ENCODE data around the gene MYO16. TPM values are rescaled to one million over a fixed set of nuclear protein-coding genes. Genes with fewer than 3 reads are reported as not detected.

Gene MYO16
- total and polyA plus RNA-seq, 2 of the 4 experiments (the other 2 are of a cell fraction) = under 0.01 to 0.03 TPM

- peaks cover 4% of the 10 kb centered on the region for H3K9me1 ChIP-seq (ENCODE audit: insufficient read depth, low read length)
- in situ Hi-C loops (cut with MboI; ENCODE audit: low sequenced_read_pairs) (no loop called here), intact Hi-C loops (cut with micrococcal nuclease) (no loop called here), dilution Hi-C loops (cut with HindIII; ENCODE audit: low sequenced_read_pairs, unreplicated experiment) (no loop called here)
- H2BK20ac ChIP-seq (ENCODE audit: low read depth, low read length) = no peak overlapping the region
- no peak overlapping the region for H3K14ac ChIP-seq (replicated peaks; ENCODE audit: low read depth, low read length)
- H2BK5ac ChIP-seq (ENCODE audit: low read depth, low read length, poor library complexity, severe bottlenecking) = no peak overlapping the region
- no peak overlapping the region for H3K56ac ChIP-seq (ENCODE audit: extremely low read depth, insufficient read depth, low read length)
- no peak overlapping the region for H4K91ac ChIP-seq (ENCODE audit: insufficient read depth, low read depth, low read length)
- no peak overlapping the region for H3K4me2 ChIP-seq (ENCODE audit: low read depth, low read length)
- H2AK5ac ChIP-seq (ENCODE audit: low read depth, low read length) = no peak overlapping the region
- no peak overlapping the region for H3K27ac ChIP-seq (ENCODE audit: insufficient read depth, low read length)
- BruUV-seq (replicated peaks) = no TSS peak
- no peak overlapping the region for H3K18ac ChIP-seq (ENCODE audit: low read depth, low read length)
- ATAC-seq (ENCODE audit: low read depth) (no peak), DNase-seq (no peak)
- H3K36me3 ChIP-seq (ENCODE audit: control insufficient read depth, insufficient read depth, low read length) = no peaks in the 10 kb centered on the region
- no CpG with 5 or more reads among the region's 7 CpGs for WGBS, 2 experiments (ENCODE audit: extremely low coverage in 2 of 2, insufficient read length in 1 of 2)
- no peak overlapping the region for H4K5ac ChIP-seq (ENCODE audit: low read depth, low read length)
- peaks cover under 1% of the 10 kb centered on the region for H3K4me1 ChIP-seq (ENCODE audit: control insufficient read depth, insufficient read depth, low read length)
- H3K9ac ChIP-seq (ENCODE audit: low read depth, low read length) = no peak overlapping the region
- H3K4me3 ChIP-seq (ENCODE audit: insufficient read depth, low read depth, low read length) = no peak overlapping the region
- no peak overlapping the region for H3K4ac ChIP-seq (ENCODE audit: low read depth, low read length)
- H3K23ac ChIP-seq (ENCODE audit: low read depth, low read length) = no peak overlapping the region
- H2BK120ac ChIP-seq (ENCODE audit: low read depth, low read length) = no peak overlapping the region
- H3K9me3 ChIP-seq (ENCODE audit: control insufficient read depth, insufficient read depth, low read length) = no peaks in the 10 kb centered on the region
- H4K20me1 ChIP-seq (ENCODE audit: insufficient read depth, low read length) = no peaks in the 10 kb centered on the region
- TF ChIP-seq MAFK (IDR thresholded peaks at IDR 0.05; ENCODE audit: low read depth, low read length) = no peak
- no peak for TF ChIP-seq FOS (IDR thresholded peaks at IDR 0.05; ENCODE audit: low read depth, low read length)
- no peak for TF ChIP-seq RCOR1 (IDR thresholded peaks at IDR 0.05; ENCODE audit: insufficient replicate concordance, low read length)
- TF ChIP-seq RAD21 (IDR thresholded peaks at IDR 0.05; ENCODE audit: low read length) = no peak
- no peak for TF ChIP-seq NFE2L2 (IDR thresholded peaks at IDR 0.05; ENCODE audit: low read depth, low read length)
- no peak for TF ChIP-seq CEBPB (IDR thresholded peaks at IDR 0.05; ENCODE audit: low read depth, low read length)
- TF ChIP-seq USF2 (IDR thresholded peaks at IDR 0.05; ENCODE audit: low read depth, low read length) = no peak
- TF ChIP-seq CHD1 (IDR thresholded peaks at IDR 0.05; ENCODE audit: low read depth, low read length) = no peak
- TF ChIP-seq MXI1 (IDR thresholded peaks at IDR 0.05; ENCODE audit: borderline replicate concordance, low read depth, low read length) = no peak
- TF ChIP-seq CTCF (conservative IDR thresholded peaks at IDR 0.05; ENCODE audit: low read depth, low read length) = no peak
- TF ChIP-seq POLR2A (IDR thresholded peaks at IDR 0.05; ENCODE audit: low read depth, low read length) = no peak
- no peak for TF ChIP-seq MAZ (IDR thresholded peaks at IDR 0.05; ENCODE audit: borderline replicate concordance, low read depth, low read length)
- CTCF ChIA-PET = no interaction called here
- POLR2A ChIA-PET (ENCODE audit: unreplicated experiment) = no interaction called here
- no peaks in the 10 kb centered on the region for H3K79me1 ChIP-seq (ENCODE audit: low read depth in 1 of 2, low read length in 2 of 2)
- H2AFZ ChIP-seq (replicated peaks; ENCODE audit: low read length, poor library complexity) = no peak overlapping the region
- no peaks in the 10 kb centered on the region for H3K27me3 ChIP-seq (ENCODE audit: control insufficient read depth, insufficient read depth, low read length)
- no peak overlapping the region for H2AK9ac ChIP-seq (replicated peaks; ENCODE audit: low read depth, low read length, poor library complexity)
- H2BK15ac ChIP-seq (ENCODE audit: low read depth, low read length) = 0 out of 3 replicates have a peak overlapping the region, but pooled peaks have one; percentile 20
- no peak overlapping the region for H4K8ac ChIP-seq (ENCODE audit: low read depth in 2 of 2, low read length in 2 of 2)
Observed at GRCh38 chr13:109162248-109163036, 533.0 kb downstream of the MYO16 start.
